MM.1S (cell line): Measurements from ENCODE around the gene SNX24.

Experiments used
- CTCF ChIP-seq: fragments of 300-600 bp; sonication (generic); IDR thresholded peaks from 2 replicates; pipeline ENCODE4 v1.5.1; 2016; ENCODE audit warnings: antibody characterized with exemption, low read length, mixed read lengths
- EZH2 ChIP-seq: fragments of 300-600 bp; sonication (generic); optimal IDR thresholded peaks from 2 replicates; pipeline ENCODE3; 2017; ENCODE audit warnings: low read depth, mild to moderate bottlenecking, antibody characterized with exemption, low read length, mixed read lengths
- EZH2phosphoT487 ChIP-seq: fragments of 300-600 bp; sonication (generic); IDR thresholded peaks from 2 replicates; pipeline ENCODE4 v1.6.1; 2018; ENCODE audit warnings: antibody characterized with exemption, low read length

DNA sequence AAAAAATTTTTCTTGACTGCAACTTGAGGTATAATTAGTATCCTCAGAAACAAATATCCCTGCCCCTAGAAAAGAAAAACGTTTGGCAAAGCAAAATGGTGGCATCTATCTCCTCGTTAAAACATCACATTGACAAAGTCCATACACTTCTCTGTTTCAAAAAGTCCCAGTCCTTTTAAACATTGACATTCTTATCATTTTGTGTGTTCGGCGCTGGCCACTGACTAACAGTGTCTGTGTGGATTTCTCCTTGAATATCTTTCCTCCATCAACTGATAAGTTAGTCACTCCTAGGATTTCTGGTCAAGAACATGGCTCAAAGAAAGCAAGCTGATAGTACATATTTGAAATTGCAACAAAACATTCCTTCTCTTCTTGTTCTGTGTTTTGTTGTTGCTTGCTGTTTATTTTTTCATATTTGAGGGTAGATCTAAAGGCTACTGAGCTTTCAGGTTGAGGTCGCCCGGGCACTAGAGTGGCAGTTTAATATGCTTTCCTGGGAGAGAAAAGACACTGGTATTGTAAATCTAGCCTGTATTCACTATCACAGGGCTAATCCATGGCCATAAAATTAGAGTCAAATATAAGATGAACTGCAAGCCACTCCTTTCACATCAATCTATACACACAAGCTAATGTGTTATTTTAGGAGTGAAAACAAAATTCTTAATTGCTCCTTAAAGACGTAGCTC, 199.7 kb downstream of the SNX24 start:
- TF ChIP-seq EZH2phosphoT487 (no peak), CTCF (no peak), EZH2 (no peak)
